Mesenchymal stem cell (in vitro differentiated cells and primary cell): ENCODE measurements around the gene CEP68.
A peak's percentile ranks its signal among the peaks of the same experiment; 100 is the strongest.
"Not testable (repeated sequence)": the region's sequence is repeated elsewhere in the genome, so short reads cannot be mapped to it uniquely, and the experiment has no call there.

ENCODE experiments used
- DNase-seq: peaks from one replicate; pipeline ENCODE4 v3.0.0-alpha.2; 2013
- H2AFZ ChIP-seq: one replicate; pipeline ENCODE4 v1.6.1; 2013; ENCODE audit warnings: low read depth, mild to moderate bottlenecking, control low read depth, inconsistent platforms, low read length, moderate library complexity
- H2AK5ac ChIP-seq: 2 replicates; pipeline ENCODE4 v1.6.1; 2013; ENCODE audit warnings: low read length, moderate library complexity, mild to moderate bottlenecking, inconsistent platforms; ENCODE audit not compliant: severe bottlenecking
- H2BK120ac ChIP-seq: one replicate; pipeline ENCODE4 v1.6.1; 2013; ENCODE audit warnings: low read depth, mild to moderate bottlenecking, inconsistent platforms, low read length, moderate library complexity
- H2BK12ac ChIP-seq, 2 experiments: one replicate each; pipeline ENCODE4 v1.6.1; 2013; ENCODE audit warnings: inconsistent platforms in 2 of 2, low read length in 2 of 2, mild to moderate bottlenecking in 2 of 2, moderate library complexity in 2 of 2, control low read depth in 1 of 2
- H2BK15ac ChIP-seq: one replicate; pipeline ENCODE4 v1.6.1; 2013; ENCODE audit warnings: mild to moderate bottlenecking, low read depth, inconsistent platforms; ENCODE audit not compliant: poor library complexity, severe bottlenecking
- H2BK5ac ChIP-seq: 2 replicates; pipeline ENCODE4 v1.6.1; 2013; ENCODE audit warnings: low read depth, mild to moderate bottlenecking, low read length, control low read depth, inconsistent platforms; ENCODE audit not compliant: poor library complexity, severe bottlenecking
- H3K14ac ChIP-seq, 2 experiments: one replicate each; pipeline ENCODE4 v1.6.1; 2013; ENCODE audit warnings: inconsistent platforms in 2 of 2, low read length in 2 of 2, control low read depth in 1 of 2, mild to moderate bottlenecking in 1 of 2, moderate library complexity in 1 of 2
- H3K18ac ChIP-seq, 2 experiments: one replicate each; pipeline ENCODE4 v1.6.1; 2013; ENCODE audit warnings: inconsistent platforms in 2 of 2, low read length in 2 of 2, control low read depth in 1 of 2, low read depth in 1 of 2, mild to moderate bottlenecking in 1 of 2
- H3K23ac ChIP-seq, 2 experiments: one replicate each; pipeline ENCODE4 v1.6.1; 2013; ENCODE audit warnings: inconsistent platforms in 2 of 2, low read length in 2 of 2, mild to moderate bottlenecking in 2 of 2, moderate library complexity in 2 of 2, control low read depth in 1 of 2
- H3K27ac ChIP-seq: 2 replicates; pipeline ENCODE4 v1.5.1; 2013; ENCODE audit warnings: mild to moderate bottlenecking, moderate library complexity, low read length, control low read depth, inconsistent platforms; ENCODE audit not compliant: poor library complexity, severe bottlenecking
- H3K27me3 ChIP-seq, 2 experiments: 2 replicates each; pipeline versions ENCODE4 v1.6.1 to v1.7.0; 2013; ENCODE audit warnings: low read length in 2 of 2, mild to moderate bottlenecking in 2 of 2, moderate library complexity in 2 of 2, control low read depth in 1 of 2, inconsistent platforms in 1 of 2; ENCODE audit not compliant: control insufficient read depth in 1 of 2, insufficient read depth in 1 of 2
- H3K36me3 ChIP-seq, 2 experiments: 2 replicates each; pipeline versions ENCODE4 v1.6.1 to v1.7.0; 2013; ENCODE audit warnings: low read length in 2 of 2, control low read depth in 1 of 2, inconsistent platforms in 1 of 2, low read depth in 1 of 2, mild to moderate bottlenecking in 1 of 2; ENCODE audit not compliant: insufficient read depth in 2 of 2, control insufficient read depth in 1 of 2
- H3K4ac ChIP-seq, 2 experiments: one replicate each; pipeline ENCODE4 v1.6.1; 2013; ENCODE audit warnings: inconsistent platforms in 2 of 2, low read length in 2 of 2, mild to moderate bottlenecking in 2 of 2, moderate library complexity in 2 of 2, control low read depth in 1 of 2, low read depth in 1 of 2
- H3K4me1 ChIP-seq: 2 replicates; pipeline ENCODE4 v1.6.1; 2013; ENCODE audit warnings: low read depth, low read length, control low read depth; ENCODE audit not compliant: control insufficient read depth, insufficient read depth
- H3K4me2 ChIP-seq: 2 replicates; pipeline ENCODE4 v1.6.1; 2013; ENCODE audit warnings: low read length, mild to moderate bottlenecking, inconsistent platforms; ENCODE audit not compliant: poor library complexity, severe bottlenecking
- H3K4me3 ChIP-seq, 2 experiments: 2 replicates each; pipeline versions ENCODE4 v1.5.1 to v1.7.0; 2013; ENCODE audit warnings: low read length in 2 of 2, mild to moderate bottlenecking in 2 of 2, control low read depth in 1 of 2, low read depth in 1 of 2; ENCODE audit not compliant: insufficient read depth in 1 of 2
- H3K79me1 ChIP-seq: replicated peaks from 2 replicates; pipeline ENCODE4 v1.6.1; 2013; ENCODE audit warnings: mild to moderate bottlenecking, control low read depth, low read length, inconsistent platforms; ENCODE audit not compliant: poor library complexity, severe bottlenecking
- H3K9ac ChIP-seq: 2 replicates; pipeline ENCODE4 v1.7.0; 2013; ENCODE audit warnings: mild to moderate bottlenecking, low read length, moderate library complexity
- H3K9me3 ChIP-seq: 2 replicates; pipeline ENCODE4 v1.7.0; 2013; ENCODE audit warnings: mild to moderate bottlenecking, low read length; ENCODE audit not compliant: control insufficient read depth
- H4K8ac ChIP-seq: one replicate; pipeline ENCODE4 v1.6.1; 2013; ENCODE audit warnings: inconsistent platforms, mild to moderate bottlenecking, low read length, moderate library complexity
- H4K91ac ChIP-seq: one replicate; pipeline ENCODE4 v1.6.1; 2013; ENCODE audit warnings: mild to moderate bottlenecking, low read length, inconsistent platforms
- WGBS: methylation state at CpG from one replicate; pipeline ENCODE4 v1.1.7; 2013; ENCODE audit warnings: mixed read lengths; 5-methylcytosine and 5-hydroxymethylcytosine counted together

The CEP68 gene

DNA sequence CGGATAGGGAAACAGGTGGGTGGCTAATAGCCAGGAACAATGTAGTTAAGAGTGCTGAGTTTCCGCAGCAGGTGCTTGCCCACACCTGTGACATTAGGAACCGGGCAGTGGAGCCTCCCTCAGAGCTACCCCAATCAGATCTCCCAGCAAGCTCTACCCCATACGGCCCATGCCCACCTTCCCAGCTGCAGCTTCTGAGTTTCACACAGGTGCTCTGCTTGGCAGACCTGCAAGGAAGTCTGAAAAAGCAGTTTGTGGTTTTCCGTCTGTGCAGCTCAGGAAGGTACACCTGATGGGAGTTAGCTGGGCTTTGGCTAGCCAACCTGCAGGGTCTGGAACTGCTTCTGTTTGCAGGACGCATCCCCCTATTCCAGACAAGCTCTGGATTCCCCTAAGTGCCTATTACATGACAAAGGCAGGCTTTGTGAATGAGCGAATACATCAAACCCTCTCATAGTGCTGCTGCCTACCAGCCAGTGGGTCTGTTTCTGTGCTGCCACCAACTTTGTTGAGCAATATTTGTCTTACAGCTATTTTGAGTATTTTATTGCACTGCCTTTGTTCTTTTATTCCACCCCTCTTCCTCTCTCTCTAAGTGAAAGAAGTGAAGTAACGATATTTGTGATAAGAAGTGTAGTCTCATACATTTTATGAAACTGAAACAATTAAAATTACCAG is 24.7 kb upstream of the CEP68 start:
- Histone ChIP-seq H3K4me1 (no peaks in the 10 kb centered on the region), H2BK120ac (no peak overlapping the region), H2AK5ac (no peak overlapping the region), H2AFZ (no peak overlapping the region), H3K27ac (no peak overlapping the region), H3K18ac (no peak overlapping the region), H4K8ac (no peak overlapping the region), H4K91ac (no peak overlapping the region), H2BK15ac (no peak overlapping the region), H3K4me2 (no peak overlapping the region), H3K14ac (no peak overlapping the region), H3K79me1 (no peaks in the 10 kb centered on the region), H3K23ac (no peak overlapping the region), H3K4me3 (no peak overlapping the region), H2BK5ac (no peak overlapping the region), H3K27me3 (peaks cover 6 to 15% of the 10 kb centered on the region in 2 experiments), H2BK12ac (no peak overlapping the region), H3K9ac (no peak overlapping the region), H3K9me3 (no peaks in the 10 kb centered on the region), H3K4ac (no peak overlapping the region), H3K36me3 (no peaks in the 10 kb centered on the region)
- WGBS = 51% methylated on average over 6 of the region's 8 CpGs
- no peak for DNase-seq

DNA sequence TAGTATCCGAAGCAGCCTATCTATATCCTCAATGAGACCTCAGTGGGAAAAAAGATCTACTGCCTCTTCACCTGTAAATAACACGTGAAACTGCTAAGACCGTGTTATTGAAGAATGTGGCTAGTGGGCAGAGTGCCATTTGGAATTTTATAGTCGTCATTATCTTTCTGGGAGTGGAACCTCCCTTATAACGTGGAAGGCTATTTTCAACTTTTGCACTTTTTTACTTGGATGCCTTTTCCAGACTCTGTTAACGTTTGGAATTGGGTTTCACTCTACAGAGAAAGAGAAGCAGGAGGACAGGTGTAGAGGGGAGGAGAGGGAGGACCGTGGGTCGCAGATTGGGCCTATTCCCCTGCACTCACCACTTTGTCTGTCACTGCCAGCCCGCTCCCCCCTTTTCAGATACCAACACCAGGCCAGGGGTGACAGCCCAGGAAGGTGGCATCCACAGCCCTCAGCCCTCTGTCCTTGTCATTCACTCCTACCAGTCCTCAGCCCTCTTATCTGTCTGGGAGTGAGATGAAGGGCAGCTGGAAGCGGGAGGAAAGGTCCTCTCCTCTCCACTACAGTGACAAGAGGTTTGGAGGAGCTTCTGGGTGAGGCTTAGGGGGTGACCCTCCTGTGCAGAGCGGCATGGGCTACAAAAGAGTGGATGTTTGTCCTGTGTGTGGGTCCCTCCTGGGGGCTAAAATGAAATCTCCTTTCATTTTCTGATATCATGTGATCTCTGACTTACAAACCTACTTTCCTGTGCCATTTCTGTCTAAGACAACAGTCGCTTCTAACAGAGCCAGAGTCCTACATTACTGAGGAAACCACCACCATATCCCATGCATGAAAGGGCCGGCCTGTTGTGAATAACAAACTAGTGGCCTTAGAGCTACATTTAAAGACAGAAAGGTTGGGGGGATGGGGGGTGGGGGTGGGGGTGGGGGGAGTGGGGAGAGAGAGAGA is 23.9 kb upstream of the CEP68 start:
- Histone ChIP-seq H2BK120ac (no peak overlapping the region), H3K36me3 (no peaks in the 10 kb centered on the region), H2BK15ac (no peak overlapping the region), H3K9ac (no peak overlapping the region), H2BK12ac (no peak overlapping the region), H4K91ac (no peak overlapping the region), H3K27ac (no peak overlapping the region), H3K79me1 (no peaks in the 10 kb centered on the region), H4K8ac (no peak overlapping the region), H2BK5ac (no peak overlapping the region), H3K4me1 (no peaks in the 10 kb centered on the region), H3K9me3 (no peaks in the 10 kb centered on the region), H3K18ac (no peak overlapping the region), H2AK5ac (no peak overlapping the region), H3K14ac (no peak overlapping the region), H3K23ac (no peak overlapping the region), H2AFZ (no peak overlapping the region), H3K4ac (no peak overlapping the region), H3K27me3 (peaks cover 6 to 15% of the 10 kb centered on the region in 2 experiments), H3K4me2 (no peak overlapping the region), H3K4me3 (no peak overlapping the region)
- 72% methylated on average over 5 of the region's 13 CpGs for WGBS
- no peak for DNase-seq

DNA sequence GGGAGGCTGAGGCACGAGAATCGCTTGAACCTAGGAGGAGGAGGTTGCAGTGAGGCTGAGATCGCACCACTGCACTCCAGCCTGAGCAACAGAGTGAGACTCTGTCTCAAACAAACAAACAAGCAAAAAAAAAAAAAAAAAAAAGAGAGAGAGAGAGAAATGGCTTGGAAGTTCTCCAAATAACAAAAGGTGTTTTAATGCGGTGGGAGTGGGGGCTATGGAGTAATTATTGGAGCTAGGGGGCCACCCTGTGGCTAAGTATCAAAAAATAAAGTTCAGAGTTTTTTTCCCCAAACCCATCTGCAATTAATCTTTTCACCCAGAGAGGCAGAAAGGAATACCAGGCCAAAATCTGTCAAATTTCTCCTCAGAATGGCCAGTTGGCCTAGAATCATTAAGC is 23.0 kb upstream of the CEP68 start:
- no peak overlapping the region for H2BK12ac ChIP-seq
- no peak overlapping the region for H3K9ac ChIP-seq
- H2AFZ ChIP-seq = no peak overlapping the region
- 100% methylated on average over 2 of the region's 4 CpGs for WGBS
- no peaks in the 10 kb centered on the region for H3K36me3 ChIP-seq
- no peaks in the 10 kb centered on the region for H3K9me3 ChIP-seq
- H3K23ac ChIP-seq = no peak overlapping the region
- H2AK5ac ChIP-seq = no peak overlapping the region
- no peak overlapping the region for H4K8ac ChIP-seq
- no peak overlapping the region for H3K4me2 ChIP-seq
- H3K79me1 ChIP-seq = no peaks in the 10 kb centered on the region
- no peak overlapping the region for H4K91ac ChIP-seq
- peak; percentile 18 for DNase-seq
- no peaks in the 10 kb centered on the region for H3K4me1 ChIP-seq
- no peak overlapping the region for H2BK5ac ChIP-seq
- no peak overlapping the region for H2BK15ac ChIP-seq
- H3K14ac ChIP-seq = no peak overlapping the region
- H3K27me3 ChIP-seq = peaks cover 6 to 15% of the 10 kb centered on the region in 2 experiments
- H3K18ac ChIP-seq = no peak overlapping the region
- no peak overlapping the region for H3K4ac ChIP-seq
- H2BK120ac ChIP-seq = no peak overlapping the region
- H3K4me3 ChIP-seq = no peak overlapping the region
- no peak overlapping the region for H3K27ac ChIP-seq

DNA sequence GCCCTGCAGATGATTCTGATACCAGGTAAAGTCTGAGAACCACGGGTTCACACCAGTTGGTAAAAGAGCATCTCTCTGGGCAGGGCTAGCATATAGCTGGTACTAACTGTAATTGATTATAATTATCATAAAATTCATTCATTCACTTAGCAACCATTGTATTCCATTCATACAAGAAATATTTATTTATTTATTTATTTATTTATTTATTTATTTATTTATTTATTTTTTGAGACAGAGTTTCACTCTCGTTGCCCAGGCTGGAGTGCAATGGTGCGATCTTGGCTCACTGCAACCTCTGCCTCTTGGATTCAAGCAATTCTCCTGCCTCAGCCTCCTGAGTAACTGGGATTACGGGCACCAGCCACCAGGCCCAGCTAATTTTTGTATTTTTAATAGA is 22.5 kb upstream of the CEP68 start:
- not testable (repeated sequence) for H2BK120ac ChIP-seq, H3K18ac ChIP-seq, H4K91ac ChIP-seq, H3K4ac ChIP-seq, H2AFZ ChIP-seq, H3K9ac ChIP-seq, H3K27ac ChIP-seq, H3K4me2 ChIP-seq, H4K8ac ChIP-seq, DNase-seq, H3K14ac ChIP-seq, H3K36me3 ChIP-seq, H2AK5ac ChIP-seq, H2BK15ac ChIP-seq, H3K4me1 ChIP-seq, H2BK12ac ChIP-seq, H3K23ac ChIP-seq, H3K9me3 ChIP-seq, H3K4me3 ChIP-seq, H2BK5ac ChIP-seq, H3K79me1 ChIP-seq
- H3K27me3 ChIP-seq = peaks cover 6 to 15% of the 10 kb centered on the region in 2 experiments
- WGBS = 95% methylated on average over 3 of the region's 4 CpGs
